IPS-18c (cell line): ENCODE data around the gene ADGRD1.

ENCODE experiments used
- H3K4me3 ChIP-seq: 2 replicates; pipeline ENCODE4 v1.7.0; 2013; ENCODE audit warnings: low read depth, mild to moderate bottlenecking, low read length, moderate library complexity; ENCODE audit not compliant: insufficient read depth
- H3K9me3 ChIP-seq: one replicate; pipeline ENCODE4 v1.6.1; 2013; ENCODE audit warnings: mild to moderate bottlenecking, low read length, moderate library complexity; ENCODE audit not compliant: control insufficient read depth, insufficient read depth

Gene ADGRD1

GRCh38 chr12:130973109-130973508 is 19.4 kb downstream of the ADGRD1 start:
- no peak overlapping the region for H3K4me3 ChIP-seq
- no peaks in the 10 kb centered on the region for H3K9me3 ChIP-seq

- Histone ChIP-seq H3K4me3 (no peak overlapping the region), H3K9me3 (no peaks in the 10 kb centered on the region)
Measured at GRCh38 chr12:130973906-130974305, 20.2 kb downstream of the ADGRD1 start.

GRCh38 chr12:130975116-130975515 is 21.4 kb downstream of the ADGRD1 start:
- no peak overlapping the region for H3K4me3 ChIP-seq
- no peaks in the 10 kb centered on the region for H3K9me3 ChIP-seq

GRCh38 chr12:130976171-130976720 is 22.5 kb downstream of the ADGRD1 start:
- no peaks in the 10 kb centered on the region for H3K9me3 ChIP-seq
- H3K4me3 ChIP-seq = no peak overlapping the region

- H3K9me3 ChIP-seq = no peaks in the 10 kb centered on the region
- H3K4me3 ChIP-seq = no peak overlapping the region
Measured at GRCh38 chr12:130977046-130977742, 23.5 kb downstream of the ADGRD1 start.

- no peaks in the 10 kb centered on the region for H3K9me3 ChIP-seq
- no peak overlapping the region for H3K4me3 ChIP-seq
Measured at GRCh38 chr12:130977743-130978095, 24.0 kb downstream of the ADGRD1 start.

- Histone ChIP-seq H3K4me3 (no peak overlapping the region), H3K9me3 (no peaks in the 10 kb centered on the region)
Measured at GRCh38 chr12:130978785-130979184, 25.1 kb downstream of the ADGRD1 start.

DNA sequence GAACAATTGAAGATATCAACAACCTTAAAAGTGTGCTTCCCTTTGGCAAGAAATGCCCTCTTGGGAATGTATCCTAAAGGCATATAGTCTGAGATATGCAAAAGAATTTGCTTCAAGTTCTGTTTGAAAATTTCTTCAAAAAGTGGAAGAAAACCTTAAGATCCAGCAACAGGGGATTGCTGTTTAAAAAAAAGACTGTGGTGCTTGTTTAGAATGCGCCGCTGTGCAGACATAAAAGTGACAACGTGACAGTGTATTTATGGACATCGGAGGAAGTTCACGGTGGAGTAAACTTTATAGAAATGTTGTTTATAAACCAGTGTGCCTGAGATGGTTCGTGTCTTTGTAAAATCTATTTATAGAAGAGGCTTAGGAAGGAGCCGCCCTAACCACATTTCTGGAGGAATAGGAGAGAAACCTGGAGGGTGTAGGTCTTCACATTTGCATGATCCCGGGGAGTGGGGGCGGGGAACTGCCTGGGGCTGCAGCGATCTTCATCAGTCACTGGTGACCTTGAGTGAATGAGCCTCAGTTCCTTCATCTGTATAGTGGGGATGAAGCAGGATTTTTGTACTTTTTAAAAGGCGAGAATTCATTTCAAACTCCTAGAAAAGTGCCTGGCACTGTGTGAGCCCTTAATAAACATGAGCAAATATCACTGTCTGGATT is 27.5 kb downstream of the ADGRD1 start:
- Histone ChIP-seq H3K4me3 (no peak overlapping the region), H3K9me3 (no peaks in the 10 kb centered on the region)

- Histone ChIP-seq H3K9me3 (no peaks in the 10 kb centered on the region), H3K4me3 (no peak overlapping the region)
Measured at GRCh38 chr12:130981911-130982310, 28.2 kb downstream of the ADGRD1 start.

- Histone ChIP-seq H3K4me3 (no peak overlapping the region), H3K9me3 (no peaks in the 10 kb centered on the region)
Measured at GRCh38 chr12:130982565-130983225, 29.0 kb downstream of the ADGRD1 start.

DNA sequence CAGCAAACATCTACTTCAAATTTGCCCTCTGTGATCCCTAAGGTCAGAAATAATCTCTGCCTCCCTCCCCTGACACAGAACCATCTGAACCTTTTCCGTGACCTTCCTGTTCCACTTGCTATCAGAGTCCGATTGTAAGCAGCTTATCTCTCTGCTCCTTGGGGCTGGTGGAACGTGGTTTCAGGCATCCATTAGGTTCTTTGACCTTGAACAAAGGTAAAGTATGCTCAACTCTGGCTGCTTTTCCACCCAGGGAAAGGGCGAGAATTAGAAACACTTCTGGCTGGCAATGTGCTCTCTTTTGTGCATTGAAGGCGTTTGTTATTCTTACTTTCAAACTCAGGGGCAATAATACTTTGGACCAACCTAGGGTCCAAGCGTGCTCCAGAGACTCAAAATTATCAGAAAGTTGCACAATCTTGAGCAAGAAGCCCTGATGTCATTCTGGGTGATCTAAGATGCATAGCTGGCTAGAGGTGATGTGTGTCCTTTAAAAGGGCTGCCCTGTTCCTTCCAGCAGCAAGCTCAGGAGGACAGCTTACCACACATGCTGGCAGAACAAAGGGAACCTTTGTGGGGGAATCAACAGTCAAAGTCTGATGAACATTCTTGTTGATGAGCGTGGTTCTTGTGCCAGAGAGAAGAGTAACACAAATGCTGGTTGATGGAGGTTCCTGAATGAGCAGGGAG is 29.8 kb downstream of the ADGRD1 start:
- Histone ChIP-seq H3K4me3 (no peak overlapping the region), H3K9me3 (no peaks in the 10 kb centered on the region)

DNA sequence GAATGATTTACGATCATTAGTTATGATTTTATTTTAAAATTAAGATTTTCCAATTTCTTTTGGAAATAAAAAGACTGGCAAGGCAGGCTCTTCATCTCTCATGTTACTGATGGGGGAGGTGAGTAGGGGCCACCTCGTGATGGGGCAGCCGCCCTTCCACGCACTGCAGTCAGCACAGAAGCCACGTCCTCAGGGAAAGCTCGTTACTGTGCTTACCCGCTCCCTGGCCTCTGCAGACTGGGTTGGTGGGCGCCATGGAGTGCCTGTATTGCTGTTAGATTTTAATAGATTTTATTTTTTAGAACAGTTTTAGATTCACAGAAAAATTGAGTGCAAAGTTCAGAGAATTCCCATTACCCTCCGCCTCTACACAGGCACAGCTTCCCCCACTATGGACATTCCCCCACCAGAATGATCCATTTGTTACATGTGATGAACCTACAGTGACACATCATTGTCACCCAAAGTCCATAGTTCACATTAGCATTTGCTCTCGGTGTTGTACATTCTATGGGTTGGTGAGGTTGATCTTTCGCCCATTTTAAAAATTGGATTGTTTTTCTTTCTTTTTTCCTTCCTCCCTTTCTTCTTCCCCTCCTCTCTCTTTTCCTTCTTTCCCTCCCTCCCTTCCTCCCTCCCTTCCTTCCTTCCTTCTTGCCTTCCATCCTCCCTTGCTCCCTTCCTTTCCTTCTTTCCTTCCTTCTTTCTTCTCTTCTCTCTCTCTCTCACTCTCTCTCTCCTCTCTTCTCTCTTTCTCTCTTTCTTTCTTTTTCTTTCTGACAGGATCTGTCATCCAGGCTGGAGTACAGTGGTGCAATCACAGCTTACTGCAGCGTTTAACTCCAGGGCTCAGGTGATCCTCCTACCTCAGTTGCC is 30.7 kb downstream of the ADGRD1 start:
- H3K9me3 ChIP-seq = no peaks in the 10 kb centered on the region
- H3K4me3 ChIP-seq = no peak overlapping the region

GRCh38 chr12:130987151-130987931 is 33.6 kb downstream of the ADGRD1 start:
- Histone ChIP-seq H3K9me3 (no peaks in the 10 kb centered on the region), H3K4me3 (no peak overlapping the region)

DNA sequence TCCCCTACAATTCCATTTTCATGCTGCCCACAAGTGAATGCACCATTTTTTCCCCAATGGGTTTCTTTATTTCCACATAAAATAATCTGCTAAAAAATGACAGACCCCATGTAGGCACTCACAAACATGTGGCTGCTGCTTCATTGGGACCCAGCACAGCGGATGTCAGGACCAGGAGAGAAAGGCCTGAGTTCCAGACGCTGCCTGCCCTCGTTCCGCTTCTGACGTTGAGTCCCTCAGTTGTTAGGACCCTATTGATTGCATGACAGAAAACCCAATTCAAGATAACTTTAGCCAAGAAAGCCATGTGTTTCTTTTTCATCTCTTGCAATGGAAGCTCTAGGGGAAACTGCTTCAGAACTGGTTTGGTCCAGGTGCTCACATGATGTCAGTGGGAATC is 34.6 kb downstream of the ADGRD1 start:
- H3K4me3 ChIP-seq = no peak overlapping the region

GRCh38 chr12:130988751-130989150 is 35.0 kb downstream of the ADGRD1 start:
- Histone ChIP-seq H3K9me3 (no peaks in the 10 kb centered on the region), H3K4me3 (no peak overlapping the region)

More for the DNA sequence above, 34.6 kb downstream of the ADGRD1 start:
- H3K9me3 ChIP-seq = no peaks in the 10 kb centered on the region

DNA sequence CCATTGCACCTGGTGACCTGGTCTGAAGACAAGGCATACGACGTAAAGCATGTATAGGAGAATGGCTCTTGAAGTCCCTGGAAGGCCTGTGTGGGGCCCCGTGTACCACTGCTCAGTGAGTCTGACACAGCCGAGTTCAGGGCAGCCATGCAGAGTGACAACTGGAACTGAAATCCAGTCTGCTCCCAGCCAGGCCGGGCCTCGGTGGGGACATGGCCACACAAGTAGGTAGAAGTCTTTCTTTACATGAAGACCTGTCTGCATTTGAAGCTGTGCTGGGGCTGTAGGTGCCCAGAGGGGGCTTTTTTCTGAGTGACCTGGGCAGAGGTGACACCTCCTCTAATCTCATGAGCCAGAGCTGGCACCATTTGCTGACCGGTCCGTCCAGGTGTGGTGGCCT is 35.7 kb downstream of the ADGRD1 start:
- Histone ChIP-seq H3K4me3 (no peak overlapping the region), H3K9me3 (peaks cover 1% of the 10 kb centered on the region)
